ENCODE measurements around the gene RBP5. TPM values are rescaled to one million over a fixed set of nuclear protein-coding genes. Genes with fewer than 3 reads are reported as not detected.

RBP5 gene
- total and polyA plus RNA-seq, 9 of the 15 experiments (the other 6 are each of a cell fraction or from before 2014, with no cell fraction given): 8.6 to 22.5 (median 11.4) TPM

- TF ChIP-seq POLR2AphosphoS5 (IDR thresholded peaks at IDR 0.05; ENCODE audit: control insufficient read depth, insufficient read depth, low read depth, low read length) (0 out of 2 replicates have a peak, but pooled peaks have one; percentile 13), JUND (IDR thresholded peaks at IDR 0.05; ENCODE audit: borderline replicate concordance, low read depth, low read length) (peak; percentile 87), JUND (tag; IDR thresholded peaks at IDR 0.05; ENCODE audit: borderline replicate concordance, low read depth, low read length) (peak; percentile 56; the same call in 1 of the 3 replicates), ZBTB9 (CRISPR knock-in tag; IDR thresholded peaks at IDR 0.05) (0 out of 2 replicates have a peak, but pooled peaks have one; percentile 27), MBD2 (IDR thresholded peaks at IDR 0.05; ENCODE audit: borderline replicate concordance, low read depth) (peak; percentile 67; the same call in 1 of the 2 replicates), ATF3 (IDR thresholded peaks at IDR 0.05) (peak; percentile 98), ATF3 (CRISPR knock-in tag; conservative IDR thresholded peaks at IDR 0.05) (no peak), FOSL1 (tag; conservative IDR thresholded peaks at IDR 0.05) (0 out of 2 replicates have a peak, but pooled peaks have one; percentile 14), ZFX (CRISPR knock-in tag; IDR thresholded peaks at IDR 0.05) (0 out of 2 replicates have a peak, but pooled peaks have one; percentile 34), CBFA2T2 (conservative IDR thresholded peaks at IDR 0.05) (no peak), MAZ (CRISPR knock-in tag; conservative IDR thresholded peaks at IDR 0.05 in 1 of 2, IDR thresholded peaks at IDR 0.05 in 1 of 2) (0 out of 4 replicates have a peak, but pooled peaks of 1 of the 2 experiments have one; percentile 15), RBM25 (IDR thresholded peaks at IDR 0.05; ENCODE audit: low read depth, low read length, severe bottlenecking) (peak; percentile 50), NFYB (IDR thresholded peaks at IDR 0.05; ENCODE audit: extremely low read depth, insufficient read length) (peak; percentile 82), ZBTB7A (IDR thresholded peaks at IDR 0.05; ENCODE audit: borderline replicate concordance, control insufficient read depth, low read depth, low read length) (peak; percentile 53; the same call in 1 of the 2 replicates), ZNF740 (CRISPR knock-in tag; IDR thresholded peaks at IDR 0.05) (peak; percentile 64; the same call in 1 of the 2 replicates), ZNF740 (tag; IDR thresholded peaks at IDR 0.05) (peak in 1 of 2 experiments; percentile 74; a peak in 2 of 4 replicates)
Measured at GRCh38 chr12:7129872-7130691, 1.4 kb upstream of the RBP5 start, which contains the start of gene CLSTN3 (continued).
